GOT3 (cell line): ENCODE data around the gene MEIS3.
"Not testable (repeated sequence)": the region's sequence is repeated elsewhere in the genome, so short reads cannot be mapped to it uniquely, and the experiment has no call there.

Experiments
- DNase-seq: peaks from one replicate; lab custom pipeline; 2025; ENCODE audit warnings: mixed read lengths; lab: John Stamatoyannopoulos, UW

The MEIS3 gene

GRCh38 chr19:47386582-47386981, 32.7 kb downstream of the MEIS3 start:
- not testable (repeated sequence) for DNase-seq

- not testable (repeated sequence) for DNase-seq
Measured at GRCh38 chr19:47384533-47384932, 34.8 kb downstream of the MEIS3 start.

GRCh38 chr19:47383890-47384289, 35.4 kb downstream of the MEIS3 start:
- DNase-seq = not testable (repeated sequence)

GRCh38 chr19:47381653-47382279, 37.6 kb downstream of the MEIS3 start:
- no peak for DNase-seq

- no peak for DNase-seq
Measured at GRCh38 chr19:47381121-47381520, 38.2 kb downstream of the MEIS3 start.

- DNase-seq = no peak
Measured at GRCh38 chr19:47380559-47380958, 38.8 kb downstream of the MEIS3 start.

- DNase-seq = no peak
Measured at GRCh38 chr19:47379381-47379938, 39.9 kb downstream of the MEIS3 start.

GRCh38 chr19:47378246-47378645, 41.1 kb downstream of the MEIS3 start:
- DNase-seq = no peak

GRCh38 chr19:47377801-47378200, 41.5 kb downstream of the MEIS3 start:
- DNase-seq = no peak

- no peak for DNase-seq
Measured at GRCh38 chr19:47377208-47377701, 42.1 kb downstream of the MEIS3 start.

- DNase-seq = no peak
Measured at GRCh38 chr19:47376589-47377144, 42.7 kb downstream of the MEIS3 start.

- DNase-seq = no peak
Measured at GRCh38 chr19:47375694-47376588, 43.4 kb downstream of the MEIS3 start.

- DNase-seq = no peak
Measured at GRCh38 chr19:47374876-47375693, 44.2 kb downstream of the MEIS3 start.

- no peak for DNase-seq
Measured at GRCh38 chr19:47373246-47374240, 45.8 kb downstream of the MEIS3 start.

- DNase-seq = no peak
Measured at GRCh38 chr19:47372603-47373002, 46.7 kb downstream of the MEIS3 start.

GRCh38 chr19:47371261-47371660, 48.1 kb downstream of the MEIS3 start:
- no peak for DNase-seq

- DNase-seq = no peak
Measured at GRCh38 chr19:47370045-47370611, 49.2 kb downstream of the MEIS3 start.

- DNase-seq = not testable (repeated sequence)
Measured at GRCh38 chr19:47365455-47365854, 53.9 kb downstream of the MEIS3 start.

- DNase-seq = no peak
Measured at GRCh38 chr19:47363758-47364531, 55.4 kb downstream of the MEIS3 start.
